ENCODE data around the gene ZC3H12A. TPM values are rescaled to one million over a fixed set of nuclear protein-coding genes. Genes with fewer than 3 reads are reported as not detected.

Gene ZC3H12A
- total RNA-seq, 2 experiments from 2014 or later: 164 to 165 TPM

GRCh38 chr1:37434292-37435225 is 39.8 kb upstream of the ZC3H12A start:
- no peaks in the 10 kb centered on the region for H3K9me3 ChIP-seq (ENCODE audit: control insufficient read depth in 1 of 2, insufficient read depth in 1 of 2, low read length in 2 of 2)
- Mint-ChIP-seq H3K27ac (no peak overlapping the region), H3K27me3 (peaks cover 28% of the 10 kb centered on the region), H3K4me1 (ENCODE audit: low read depth) (no peaks in the 10 kb centered on the region), H3K4me3 (no peak overlapping the region), H3K9me3 (no peaks in the 10 kb centered on the region), H3K36me3 (ENCODE audit: low read depth) (no peaks in the 10 kb centered on the region)
- peak; percentile 83 for TF ChIP-seq CTCF (IDR thresholded peaks at IDR 0.05)
- ATAC-seq (ENCODE audit: poor library complexity) (peak; percentile 68), DNase-seq (peak; percentile 43 to 76 (median 60))
- ChIA-PET POLR2A (no interaction called here), CTCF (interaction anchor here (1.1 to 1.4 kb wide), 6 partner anchors 10 to 918 kb away, joined by 3 to 11 read pairs (median 4); no protein-coding TSS in a partner anchor)
- intact Hi-C loops (cut with DNase I, micrococcal nuclease): loop anchor here (1.0 to 10.0 kb wide), 6 partner anchors 858 to 1340 kb away; no protein-coding TSS in a partner anchor
- H3K27ac ChIP-seq (ENCODE audit: low read depth in 1 of 2, low read length in 2 of 2): no peak overlapping the region
- no peak overlapping the region for H3K4me3 ChIP-seq (ENCODE audit: low read length)
- H3K4me1 ChIP-seq (ENCODE audit: insufficient read depth, low read length): peaks cover 6% of the 10 kb centered on the region
- H3K27me3 ChIP-seq (ENCODE audit: control insufficient read depth in 1 of 2, insufficient read depth in 2 of 2, low read length in 2 of 2): peaks cover 10 to 11% of the 10 kb centered on the region in 2 experiments
- no peaks in the 10 kb centered on the region for H3K36me3 ChIP-seq (ENCODE audit: insufficient read depth, low read length)

- no peak overlapping the region for H3K27ac Mint-ChIP-seq
- no peak overlapping the region for H3K4me3 Mint-ChIP-seq
- H3K4me1 Mint-ChIP-seq (ENCODE audit: low read depth): no peaks in the 10 kb centered on the region
- no peaks in the 10 kb centered on the region for H3K9me3 Mint-ChIP-seq
- intact Hi-C loops (cut with DNase I, micrococcal nuclease): loop anchor here in 1 of 2 experiments (10.0 kb wide), 1 partner anchor 1342 kb away; no protein-coding TSS in a partner anchor
- Histone ChIP-seq H3K4me3 (ENCODE audit: low read length) (no peak overlapping the region), H3K9me3 (ENCODE audit: control insufficient read depth in 1 of 2, insufficient read depth in 1 of 2, low read length in 2 of 2) (no peaks in the 10 kb centered on the region), H3K27ac (ENCODE audit: low read depth in 1 of 2, low read length in 2 of 2) (no peak overlapping the region), H3K36me3 (ENCODE audit: insufficient read depth, low read length) (no peaks in the 10 kb centered on the region), H3K4me1 (ENCODE audit: insufficient read depth, low read length) (peaks cover 6% of the 10 kb centered on the region), H3K27me3 (ENCODE audit: control insufficient read depth in 1 of 2, insufficient read depth in 2 of 2, low read length in 2 of 2) (peaks cover 0 to 5% of the 10 kb centered on the region in 2 experiments)
- CTCF ChIA-PET: no interaction called here
- no peaks in the 10 kb centered on the region for H3K36me3 Mint-ChIP-seq (ENCODE audit: low read depth)
- TF ChIP-seq CTCF (IDR thresholded peaks at IDR 0.05): no peak
- POLR2A ChIA-PET: no interaction called here
- H3K27me3 Mint-ChIP-seq: peaks cover 18% of the 10 kb centered on the region
- ATAC-seq (ENCODE audit: poor library complexity) (no peak), DNase-seq (no peak)
Observed at GRCh38 chr1:37437087-37437486, 37.3 kb upstream of the ZC3H12A start.

GRCh38 chr1:37438037-37438868 is 36.1 kb upstream of the ZC3H12A start:
- Mint-ChIP-seq H3K27me3 (peaks cover 18% of the 10 kb centered on the region), H3K36me3 (ENCODE audit: low read depth) (no peaks in the 10 kb centered on the region), H3K9me3 (no peaks in the 10 kb centered on the region), H3K27ac (no peak overlapping the region), H3K4me3 (no peak overlapping the region), H3K4me1 (ENCODE audit: low read depth) (no peaks in the 10 kb centered on the region)
- ATAC-seq (ENCODE audit: poor library complexity) (no peak), DNase-seq (no peak)
- Histone ChIP-seq H3K27ac (ENCODE audit: low read depth in 1 of 2, low read length in 2 of 2) (no peak overlapping the region), H3K4me3 (ENCODE audit: low read length) (no peak overlapping the region), H3K9me3 (ENCODE audit: control insufficient read depth in 1 of 2, insufficient read depth in 1 of 2, low read length in 2 of 2) (no peaks in the 10 kb centered on the region), H3K36me3 (ENCODE audit: insufficient read depth, low read length) (no peaks in the 10 kb centered on the region), H3K27me3 (ENCODE audit: control insufficient read depth in 1 of 2, insufficient read depth in 2 of 2, low read length in 2 of 2) (peaks cover 0 to 7% of the 10 kb centered on the region in 2 experiments), H3K4me1 (ENCODE audit: insufficient read depth, low read length) (peaks cover 6% of the 10 kb centered on the region)
- POLR2A ChIA-PET: no interaction called here
- no peak for TF ChIP-seq CTCF (IDR thresholded peaks at IDR 0.05)
- intact Hi-C loops (cut with DNase I, micrococcal nuclease): loop anchor here in 1 of 2 experiments (10.0 kb wide), 1 partner anchor 1343 kb away; no protein-coding TSS in a partner anchor
- CTCF ChIA-PET: interaction anchor here (1.2 kb wide), 1 partner anchor 862 kb away, joined by 3 read pairs; no protein-coding TSS in a partner anchor

All from CD4-positive, alpha-beta T cell (primary cell).